HG02870 (cell line): ENCODE results near the gene JAKMIP1.
A peak's percentile ranks its signal among the peaks of the same experiment; 100 is the strongest.
"Not testable (repeated sequence)": the region's sequence is repeated elsewhere in the genome, so short reads cannot be mapped to it uniquely, and the experiment has no call there.

Experiments used
- ATAC-seq: cut with Tn5 transposase; IDR thresholded peaks from one replicate; pipeline ENCODE4 v1.9.1; 2021; ENCODE audit warnings: mild to moderate bottlenecking, moderate library complexity; ENCODE audit not compliant: unreplicated experiment

JAKMIP1 gene

DNA sequence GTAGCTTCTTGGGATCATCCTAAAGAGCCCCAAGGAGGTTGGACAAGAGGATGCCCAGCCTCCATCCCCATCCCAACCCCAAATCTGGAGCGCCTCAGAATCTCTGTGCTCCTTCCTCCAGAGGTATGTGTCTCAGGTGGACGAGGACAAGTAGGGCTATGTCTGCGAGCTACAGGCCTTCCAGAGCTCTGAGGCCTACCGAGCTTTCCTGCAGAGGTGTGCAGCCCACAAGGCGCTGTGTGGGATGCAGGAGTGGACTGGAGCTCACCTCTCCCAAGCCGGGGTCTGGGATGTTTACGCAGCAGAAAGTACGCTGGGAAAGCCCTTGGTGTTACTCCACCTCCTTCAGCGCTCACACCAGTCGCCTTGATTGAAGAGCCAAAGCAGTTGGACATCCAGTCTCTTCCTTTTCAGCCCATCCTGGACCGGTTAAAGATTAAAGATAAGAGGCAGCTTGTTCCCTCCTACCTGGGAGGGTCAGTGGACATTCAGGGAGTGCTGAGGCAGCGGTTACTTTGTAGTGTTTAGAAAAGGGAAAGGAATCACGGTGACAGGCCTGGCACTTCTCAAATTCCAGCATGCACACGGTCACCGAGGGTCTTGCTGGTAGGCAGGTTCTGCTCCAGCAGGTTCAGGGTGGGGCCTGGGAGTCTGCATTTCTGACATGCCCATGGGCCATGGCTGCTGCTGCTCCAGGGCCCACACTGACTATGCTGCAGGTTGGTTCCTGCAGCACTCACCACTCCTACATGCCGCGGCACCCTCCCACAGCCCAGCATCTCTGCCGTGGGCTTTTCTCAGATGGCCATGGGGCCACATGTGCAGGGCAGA lies 29.5 kb upstream of the JAKMIP1 start:
- ATAC-seq, result no peak

DNA sequence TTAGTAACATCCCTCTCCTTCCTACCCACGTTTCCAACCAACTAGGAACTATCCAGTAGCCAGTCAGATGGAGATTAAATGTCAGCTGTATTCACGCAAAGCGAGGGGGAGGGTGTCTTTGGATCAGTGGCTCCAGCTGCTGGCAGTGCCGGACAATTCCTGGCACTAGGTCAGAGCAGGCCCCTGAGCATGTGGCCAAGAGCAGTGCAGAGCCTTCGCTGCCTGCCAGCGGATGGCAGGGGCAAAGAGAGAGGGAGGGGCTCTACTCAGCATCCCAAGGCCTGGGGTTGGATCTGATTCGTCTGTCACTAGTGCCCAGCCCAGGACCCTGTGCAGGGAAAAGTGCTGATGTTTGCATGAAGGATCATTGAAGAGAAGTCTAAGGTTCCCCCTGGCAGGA lies 28.7 kb upstream of the JAKMIP1 start:
- ATAC-seq, result no peak

DNA sequence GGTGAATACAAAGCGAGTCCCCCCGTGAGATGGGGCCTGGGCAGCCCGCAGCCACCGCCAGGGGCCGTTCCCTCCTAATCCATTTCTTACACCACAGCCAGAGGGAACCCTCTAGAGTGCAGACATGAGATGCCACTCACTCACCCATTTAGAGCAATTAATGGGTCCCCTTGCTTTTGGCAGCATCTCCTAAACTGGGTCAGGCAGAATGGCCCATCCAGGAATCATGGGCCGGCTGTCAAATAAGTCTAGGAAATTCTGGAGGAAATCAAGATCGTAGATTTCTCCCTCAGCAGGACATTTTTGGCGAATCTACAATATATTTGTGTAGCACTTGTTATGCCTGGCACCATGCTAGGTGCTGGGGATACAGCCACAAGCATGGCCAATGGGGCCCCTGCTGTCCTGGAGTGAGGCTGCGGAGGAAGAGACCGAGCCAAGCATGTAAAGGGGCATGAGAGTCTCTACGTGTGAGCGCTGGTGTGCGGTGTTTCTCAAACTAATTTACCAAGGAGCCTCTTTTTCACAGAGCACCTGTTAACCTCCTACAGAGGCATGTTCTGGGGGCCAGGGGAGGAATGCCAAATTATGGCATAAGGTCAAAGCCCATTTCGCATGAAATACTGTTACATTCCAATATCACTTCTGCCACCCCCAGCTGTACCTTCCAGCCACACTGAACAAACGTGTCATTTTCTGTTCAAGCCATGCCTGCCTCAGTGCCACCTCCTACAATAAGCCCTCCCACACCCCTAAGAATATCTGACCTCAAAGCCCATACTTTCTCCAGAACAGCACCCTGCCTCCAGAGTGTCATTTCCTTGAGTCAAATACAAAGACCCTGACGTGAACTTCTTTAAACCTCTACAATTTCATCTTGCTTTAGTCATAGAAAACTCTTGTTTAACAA lies 28.1 kb upstream of the JAKMIP1 start:
- no peak for ATAC-seq

DNA sequence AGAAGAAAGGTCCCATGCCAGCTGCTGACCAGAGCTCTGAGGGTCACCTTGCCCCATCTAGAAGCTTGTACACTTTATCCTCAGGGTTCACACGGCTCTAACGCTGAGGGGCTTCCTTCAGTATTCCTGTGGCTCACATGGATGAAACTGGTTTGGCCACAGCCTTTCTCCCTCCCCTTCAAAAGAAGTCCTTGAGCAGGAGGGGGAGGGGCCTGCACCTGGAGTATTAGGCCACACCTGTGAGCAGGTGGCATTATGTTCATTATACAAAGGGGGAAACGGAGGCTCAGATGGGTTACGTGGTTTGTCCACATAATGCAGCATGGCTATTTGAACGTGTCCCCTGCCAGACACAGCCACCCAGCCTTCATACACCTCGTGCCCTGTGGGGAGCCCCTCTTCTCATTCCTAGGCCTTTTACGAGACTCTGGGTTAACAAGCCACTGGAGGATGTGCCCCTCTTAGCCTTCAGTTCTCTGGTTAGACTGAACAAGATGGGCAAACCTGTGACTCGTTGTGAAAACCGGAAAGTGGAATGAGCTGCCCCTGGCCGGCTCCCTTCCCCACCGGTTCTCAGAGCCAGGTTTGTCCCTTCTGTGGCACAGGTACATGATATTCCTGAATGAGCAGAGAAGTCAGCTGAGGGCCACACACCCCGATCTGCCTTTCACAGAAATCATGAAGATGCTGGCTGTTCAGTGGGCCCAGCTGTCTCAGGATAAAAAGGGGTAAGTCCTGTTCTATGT lies 27.2 kb upstream of the JAKMIP1 start:
- ATAC-seq, result no peak

DNA sequence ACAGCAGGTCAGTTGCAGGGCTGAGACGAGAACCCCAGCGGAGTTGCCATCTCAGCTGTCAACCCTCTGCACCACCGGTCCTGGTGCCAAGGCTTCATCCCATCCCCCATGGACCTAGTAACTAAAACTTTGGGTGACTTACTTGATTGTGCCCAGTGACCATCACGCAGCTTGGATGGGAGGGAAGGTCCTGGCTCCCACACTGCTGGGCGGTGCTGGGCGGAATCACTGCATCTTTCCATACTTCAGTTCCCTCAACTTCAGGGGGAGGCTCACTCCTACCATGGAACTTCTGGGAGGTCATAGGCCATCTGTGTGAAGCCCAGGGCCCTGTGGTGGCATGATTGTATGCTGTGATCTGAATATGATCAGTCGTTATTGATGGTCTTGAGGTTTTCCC lies 26.2 kb upstream of the JAKMIP1 start:
- no peak for ATAC-seq

DNA sequence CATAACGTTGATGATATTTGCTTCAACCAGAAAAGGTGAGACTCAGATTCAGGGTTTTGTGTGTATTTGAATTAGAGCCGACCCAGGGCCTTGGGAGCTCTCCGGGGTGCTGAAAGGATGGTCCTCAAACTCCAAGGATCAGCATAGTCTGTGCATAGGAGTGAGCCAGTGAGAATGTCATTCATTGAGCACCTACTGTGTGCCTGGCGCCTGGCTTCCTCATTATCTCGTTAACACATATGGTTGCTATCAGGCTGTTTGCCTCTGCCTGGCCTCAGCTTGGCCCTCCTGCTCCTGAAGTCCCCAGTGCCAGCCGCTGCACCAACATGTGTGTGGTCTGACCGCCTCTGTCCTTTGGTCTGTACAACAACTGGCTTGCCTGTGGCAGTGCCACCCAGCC lies 25.1 kb upstream of the JAKMIP1 start:
- ATAC-seq, result no peak

DNA sequence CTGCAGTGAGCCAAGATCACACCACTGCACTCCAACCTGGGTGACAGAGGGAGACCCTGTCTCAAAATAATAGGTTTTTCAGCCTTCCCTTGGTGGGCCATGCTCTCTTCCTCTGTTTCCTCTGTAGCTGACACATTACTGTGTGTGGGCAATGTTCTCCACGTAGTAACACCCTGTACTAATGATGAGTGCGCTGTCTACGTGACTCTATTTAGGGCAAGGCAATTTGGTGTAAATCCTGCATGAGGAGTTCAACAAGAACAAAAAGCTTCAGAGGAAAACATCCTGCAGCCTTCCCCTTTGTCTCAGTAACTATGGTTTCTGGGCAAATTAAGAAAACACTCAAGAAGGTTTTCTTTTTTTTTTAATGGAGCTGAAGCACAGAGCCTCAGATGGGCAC lies 24.4 kb upstream of the JAKMIP1 start:
- no peak for ATAC-seq

DNA sequence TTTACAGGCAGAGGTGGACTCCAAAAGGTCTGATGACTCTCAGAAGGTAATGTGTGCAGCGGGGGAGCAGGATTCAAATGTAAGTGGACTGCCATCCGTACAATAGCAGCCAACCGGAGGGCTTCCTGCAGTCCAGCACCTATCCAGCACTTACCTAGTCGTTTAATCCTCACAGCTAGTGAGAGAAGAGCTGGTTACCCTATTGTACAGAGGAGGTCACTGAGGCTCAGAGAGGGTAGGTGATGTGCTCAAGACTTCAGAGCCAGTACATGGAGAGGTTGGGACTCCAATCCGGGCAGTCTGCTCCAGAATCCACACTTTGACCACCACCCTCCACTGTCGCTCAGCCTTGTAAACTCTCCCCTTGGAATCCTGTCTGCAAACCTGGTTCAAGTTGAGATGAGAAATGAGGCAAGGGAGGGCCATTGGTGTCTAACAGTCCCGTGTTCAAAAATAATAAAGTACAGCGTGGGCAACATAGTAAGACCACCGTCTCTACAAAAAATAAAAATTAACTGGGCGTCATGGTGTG lies 22.5 kb upstream of the JAKMIP1 start:
- no peak for ATAC-seq

DNA sequence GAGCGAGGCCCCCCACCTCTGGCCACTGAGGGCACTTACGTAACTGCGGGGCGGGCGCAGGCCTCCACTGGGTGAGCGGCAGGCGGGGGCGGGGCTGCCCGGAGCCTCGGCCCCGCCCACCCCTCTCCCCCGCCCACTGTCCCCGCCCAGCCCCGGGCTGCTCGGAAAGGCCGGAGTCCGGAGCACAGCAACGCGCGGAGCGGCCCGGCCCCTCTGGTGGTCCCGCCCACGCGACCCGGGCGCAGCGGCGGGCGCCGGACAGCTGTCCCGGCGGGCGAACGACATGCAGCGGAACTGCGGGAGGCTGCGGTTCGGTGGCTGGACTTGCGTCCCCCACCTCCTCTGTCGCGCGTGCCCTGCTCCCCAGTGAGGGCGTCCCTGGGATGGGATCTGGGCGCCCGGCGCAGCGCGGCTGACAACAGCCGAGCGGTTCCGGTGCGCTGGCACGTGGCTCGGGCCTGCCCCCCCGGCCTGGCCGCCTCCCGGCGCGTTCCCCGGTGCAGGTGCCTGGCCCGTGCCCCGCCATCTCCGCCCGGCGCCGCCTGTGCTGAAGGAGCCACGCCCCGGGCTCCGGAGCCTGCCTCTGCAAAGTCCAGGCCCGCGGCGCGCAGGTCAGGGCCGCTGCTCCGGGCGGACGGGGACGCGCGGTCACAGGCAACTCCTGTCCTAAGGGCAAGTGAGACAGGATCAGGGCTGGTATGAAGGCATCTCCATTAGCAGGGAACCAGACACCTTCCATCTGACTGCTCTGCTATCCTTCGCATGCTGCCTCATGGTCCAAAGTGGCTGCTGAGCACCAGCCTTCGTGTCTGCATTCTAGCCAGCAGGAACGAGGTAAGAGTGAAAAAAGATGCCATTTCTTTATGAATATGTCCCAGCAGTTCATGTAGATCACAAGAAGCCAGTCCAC lies 21.8 kb upstream of the JAKMIP1 start:
- no peak for ATAC-seq

DNA sequence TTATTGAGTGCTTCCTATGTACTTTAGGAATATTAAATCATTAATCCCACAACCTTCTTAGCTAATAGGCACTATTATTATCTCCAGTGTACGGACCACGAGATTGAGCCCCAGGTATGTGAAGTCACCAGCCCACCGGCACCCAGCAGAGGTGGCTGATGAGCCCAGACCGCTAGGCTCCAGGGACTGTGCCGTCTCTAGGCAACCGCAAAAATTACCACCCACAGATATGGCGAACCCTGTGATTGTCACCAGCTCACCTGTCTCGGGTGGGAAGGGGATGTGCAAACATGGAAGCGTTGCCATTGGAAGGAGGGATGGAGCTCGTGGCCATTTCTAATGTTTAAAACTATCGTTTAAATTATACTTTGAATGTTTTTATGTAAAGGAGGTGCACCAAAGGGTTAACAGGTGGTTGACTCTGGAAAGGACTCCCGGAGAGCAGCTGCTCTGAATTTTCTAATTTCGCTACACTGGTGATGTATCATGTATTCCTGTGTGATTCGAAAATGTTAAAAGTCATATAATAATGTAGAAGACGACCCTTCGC lies 21.0 kb upstream of the JAKMIP1 start:
- ATAC-seq, result no peak

DNA sequence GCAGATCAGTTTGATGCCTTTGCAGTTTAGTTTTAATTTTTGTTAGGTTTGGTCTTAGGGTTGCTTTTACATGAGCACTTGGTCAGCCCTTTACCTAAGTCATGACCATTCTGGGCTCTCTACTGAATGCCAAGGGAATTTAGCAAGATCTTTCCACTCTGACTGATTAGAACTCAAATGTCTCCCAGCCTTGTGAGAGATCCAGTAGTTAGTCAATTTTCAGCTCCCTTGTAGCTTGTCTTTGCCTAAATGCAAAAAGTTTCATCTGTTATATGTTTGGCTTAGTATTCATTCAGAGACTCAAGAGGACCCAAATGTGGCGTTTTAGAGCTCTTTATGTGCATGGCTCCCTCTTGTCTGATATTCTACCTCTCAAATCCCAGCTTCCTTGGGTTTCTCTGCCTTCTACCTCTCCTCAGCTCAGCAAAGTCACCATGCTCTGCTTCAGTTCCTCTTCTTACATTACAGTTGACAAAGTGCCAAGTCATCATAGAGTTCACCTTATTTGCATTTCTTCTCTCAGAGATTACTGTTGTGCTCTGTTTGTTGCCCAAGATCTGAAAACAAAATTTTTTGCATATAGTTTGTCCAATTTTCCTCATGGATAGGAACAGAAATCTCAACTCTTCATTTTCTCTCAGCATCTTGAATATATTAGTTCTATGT lies 17.5 kb upstream of the JAKMIP1 start:
- peak; percentile 91 for ATAC-seq

DNA sequence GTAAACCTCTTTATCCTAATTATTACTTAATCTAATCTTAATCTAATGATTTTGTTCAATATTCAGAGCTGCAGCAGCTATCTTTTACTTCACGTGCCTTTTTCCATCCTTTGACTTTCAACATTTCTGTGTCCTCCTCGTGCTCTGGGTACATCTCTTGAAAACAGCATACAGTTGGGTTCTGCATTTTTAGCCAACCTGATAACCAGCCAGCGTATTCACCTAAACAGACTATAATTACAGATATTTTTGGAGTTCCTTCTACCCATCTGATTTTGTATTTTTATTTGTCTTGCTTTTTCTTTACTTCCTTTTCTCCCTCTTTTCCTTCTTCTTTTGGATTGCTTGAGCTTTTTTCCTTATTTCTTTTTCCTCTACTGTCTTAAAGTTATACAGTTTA lies 16.2 kb upstream of the JAKMIP1 start:
- ATAC-seq, result no peak

DNA sequence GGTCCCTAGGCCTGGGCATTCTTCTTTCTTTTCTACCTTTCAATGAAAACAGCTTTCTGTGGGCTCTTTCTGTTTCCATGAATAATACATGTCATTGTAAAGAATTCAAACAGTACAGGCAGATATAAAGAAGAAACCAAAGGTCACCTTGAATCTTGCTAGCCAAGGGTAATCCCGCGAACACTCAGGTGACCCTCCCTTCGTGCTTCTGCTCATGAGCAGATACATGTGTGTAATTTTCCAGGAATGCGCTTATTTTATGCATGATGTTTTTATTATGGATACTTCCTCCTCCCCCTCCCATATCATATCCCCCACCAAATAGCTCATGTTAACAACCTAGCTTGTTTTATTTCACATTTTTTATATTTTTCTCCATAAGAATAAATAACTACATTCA lies 9.6 kb upstream of the JAKMIP1 start:
- ATAC-seq, result no peak

DNA sequence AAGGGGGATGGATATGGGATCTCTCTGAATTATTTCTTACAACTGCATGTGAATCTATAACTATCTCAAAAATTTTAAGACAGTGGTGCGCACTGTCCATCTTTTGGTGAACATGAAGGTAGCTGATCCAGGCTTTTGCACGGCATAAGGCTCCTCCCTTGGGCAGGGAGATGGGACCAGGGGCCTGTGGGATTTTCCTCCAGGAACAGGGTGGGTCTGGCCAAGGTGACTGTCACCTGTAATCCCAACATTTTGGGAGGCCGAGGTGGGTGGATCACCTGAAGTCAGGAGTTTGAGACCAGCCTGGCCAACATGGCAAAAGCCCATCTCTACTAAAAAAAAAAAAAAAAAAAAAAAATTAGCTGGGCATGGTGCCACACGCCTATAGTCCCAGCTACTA lies 8.9 kb upstream of the JAKMIP1 start:
- not testable (repeated sequence) for ATAC-seq

DNA sequence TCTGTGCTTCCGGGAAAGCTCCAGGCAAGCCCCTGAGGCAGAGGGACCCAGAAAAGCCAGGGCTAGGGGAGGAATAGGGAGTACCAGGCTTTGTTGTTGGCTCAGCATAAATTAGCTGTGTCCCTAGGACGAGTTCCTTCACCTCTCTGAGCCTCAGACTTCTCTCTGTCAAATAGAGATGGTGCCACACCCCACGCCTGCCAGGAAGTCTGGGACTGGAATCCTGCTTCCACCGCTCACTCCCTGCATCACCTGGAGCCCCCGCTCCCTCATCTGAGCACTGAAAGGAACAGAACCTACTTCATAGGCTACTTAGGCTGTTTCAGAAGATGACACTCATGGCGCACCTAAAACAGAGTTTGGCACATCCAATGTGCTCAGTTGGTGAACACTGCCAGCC lies 8.1 kb upstream of the JAKMIP1 start:
- ATAC-seq, result no peak

DNA sequence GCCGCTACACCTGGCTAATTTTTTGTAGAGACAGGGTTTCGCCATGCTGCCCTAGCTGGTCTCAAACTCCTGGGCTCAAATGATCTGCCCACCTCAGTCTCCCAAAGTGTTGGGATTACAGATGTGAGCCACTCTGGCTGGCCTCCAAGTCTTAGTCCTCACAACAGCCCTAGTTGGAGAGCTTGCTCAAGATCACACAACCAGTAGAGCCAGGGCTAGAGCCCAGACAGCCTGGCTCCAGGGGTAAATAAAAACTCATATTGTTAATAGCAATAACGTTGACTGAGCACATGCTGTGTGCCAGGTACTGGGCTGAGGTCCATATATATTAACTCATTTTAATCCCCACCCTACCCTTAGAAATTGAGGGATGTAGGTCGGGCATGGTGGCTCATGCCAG lies 7.3 kb upstream of the JAKMIP1 start:
- no peak for ATAC-seq

DNA sequence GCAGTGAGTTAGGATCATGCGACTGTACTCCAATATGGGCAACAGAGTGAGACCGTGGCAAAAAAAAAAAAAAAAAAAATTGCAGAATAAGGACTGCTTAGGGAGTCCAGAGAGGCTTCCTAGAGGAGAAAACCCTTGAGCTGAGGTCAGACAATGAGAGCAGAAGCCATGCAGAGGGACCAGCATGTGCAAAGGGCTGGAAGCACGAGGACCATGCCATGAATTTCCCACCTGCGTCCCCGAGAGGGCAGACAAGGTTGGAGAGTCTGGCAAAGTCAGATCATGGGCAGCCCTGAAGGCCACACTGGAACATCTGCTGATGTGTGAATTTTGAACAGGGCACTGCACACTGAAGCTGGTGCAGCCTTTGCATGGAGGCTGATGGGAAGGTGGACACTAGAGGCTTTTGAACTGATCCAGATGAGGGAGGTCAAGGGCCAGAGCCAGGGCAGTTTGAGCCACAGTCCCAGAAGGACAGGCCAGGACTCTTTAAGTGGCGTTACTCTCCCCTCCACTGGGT lies 6.5 kb upstream of the JAKMIP1 start:
- ATAC-seq, result no peak

DNA sequence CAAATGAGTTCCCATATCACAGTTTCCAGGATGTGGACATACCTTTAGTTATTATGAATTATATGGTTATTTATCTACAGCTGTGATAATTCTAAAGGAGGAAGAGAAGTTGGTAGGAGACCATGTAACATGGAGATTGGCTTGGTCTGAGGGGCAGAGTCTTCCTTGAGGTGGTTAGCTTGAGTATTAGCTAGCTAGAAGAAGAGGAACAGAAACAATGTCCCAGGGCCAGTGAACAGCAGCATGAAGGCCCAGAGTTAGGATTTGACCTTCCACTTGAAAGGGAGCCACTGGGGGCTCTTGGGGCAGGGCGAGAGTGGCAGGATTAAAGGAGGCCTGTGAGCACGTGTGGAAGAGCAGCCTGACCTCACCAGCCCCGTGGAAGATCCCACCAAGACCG lies 5.6 kb upstream of the JAKMIP1 start:
- ATAC-seq, result no peak

DNA sequence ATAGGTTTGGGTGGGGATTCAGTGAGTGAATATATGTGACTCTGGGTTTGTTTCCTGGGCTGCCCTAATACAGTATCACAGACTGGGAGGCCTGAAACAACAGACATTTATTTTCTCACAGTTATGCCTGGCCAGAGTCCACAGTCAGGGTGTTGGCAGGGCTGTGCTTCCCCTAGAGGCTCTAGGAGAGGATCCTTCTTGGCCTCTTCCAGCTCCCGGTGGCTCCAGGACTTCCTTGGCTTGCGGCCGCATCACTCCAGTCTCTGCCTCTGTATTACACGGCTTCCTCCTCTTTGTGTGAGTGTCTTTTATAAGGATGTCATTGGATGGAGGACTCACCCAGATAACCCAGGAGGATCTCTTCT lies 5.2 kb upstream of the JAKMIP1 start:
- ATAC-seq, result no peak
